HG03135 (cell line): ENCODE data around the gene TMEM164.

Experiments used
- ATAC-seq: cut with Tn5 transposase; IDR thresholded peaks from one replicate; pipeline ENCODE4 v1.9.1; 2021; ENCODE audit warnings: mild to moderate bottlenecking, moderate library complexity; ENCODE audit not compliant: unreplicated experiment

Gene TMEM164

DNA sequence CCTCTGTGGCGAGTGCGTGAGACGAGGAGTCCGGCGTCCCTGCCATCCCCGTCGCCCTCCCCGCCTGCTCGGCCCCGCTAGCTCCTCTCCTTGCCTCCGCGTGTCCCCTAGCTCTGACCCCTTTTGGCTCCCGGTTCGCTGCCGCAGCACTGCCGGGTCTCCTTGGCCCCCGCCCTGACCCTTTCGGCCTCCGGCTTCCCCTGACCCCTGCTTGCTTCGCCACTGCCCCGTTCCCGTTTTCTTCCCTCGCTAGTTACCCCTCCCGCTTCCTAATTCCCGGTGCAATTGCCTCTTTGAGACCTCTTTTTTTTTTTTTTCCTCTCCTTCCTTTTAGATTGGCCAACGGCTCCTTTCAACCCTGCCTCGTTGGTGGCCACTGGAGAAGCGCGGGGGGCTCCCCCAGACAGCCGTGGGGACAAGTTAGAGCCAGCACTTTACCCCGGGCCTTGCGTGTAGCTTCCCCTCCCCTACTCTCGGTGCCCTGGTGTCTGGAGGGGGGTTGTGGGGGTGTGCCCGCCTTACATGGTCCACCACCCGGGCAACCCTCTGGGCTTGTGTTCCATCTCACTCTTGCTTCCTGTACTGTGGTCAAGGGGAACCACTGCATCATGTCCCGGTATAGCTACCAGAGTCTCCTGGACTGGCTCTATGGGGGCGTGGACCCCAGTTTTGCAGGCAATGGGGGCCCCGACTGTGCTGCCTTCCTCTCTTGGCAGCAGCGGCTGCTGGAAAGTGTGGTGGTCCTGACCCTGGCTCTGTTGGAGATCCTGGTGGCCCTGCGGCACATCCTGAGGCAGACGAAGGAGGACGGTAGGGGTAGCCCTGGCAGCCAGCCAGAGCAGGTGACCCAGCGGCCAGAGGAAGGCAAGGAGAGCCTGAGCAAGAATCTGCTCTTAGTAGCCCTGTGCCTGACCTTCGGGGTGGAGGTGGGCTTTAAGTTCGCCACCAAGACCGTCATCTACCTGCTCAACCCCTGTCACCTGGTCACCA lies 548 bp downstream of the TMEM164 start:
- no peak for ATAC-seq

DNA sequence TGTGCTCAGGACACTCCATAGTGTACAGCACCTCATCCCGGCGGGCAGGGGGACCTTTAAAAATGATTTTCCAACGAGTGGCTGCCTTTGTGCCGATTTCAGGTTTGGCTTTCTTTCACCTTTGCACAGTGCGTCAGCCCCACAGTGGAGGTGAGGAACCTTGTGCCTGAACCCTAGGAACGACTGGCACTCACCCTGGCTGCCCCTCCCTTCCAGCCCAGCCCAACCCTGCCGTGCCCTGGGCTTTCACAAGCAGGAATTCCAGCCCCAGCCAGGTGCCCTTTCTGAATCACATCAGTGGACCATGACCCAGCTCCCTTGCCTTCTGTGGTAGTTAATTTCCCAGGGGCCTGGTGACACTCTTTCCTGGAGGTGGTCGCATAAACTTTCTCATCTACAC lies 1.3 kb downstream of the TMEM164 start:
- ATAC-seq: no peak

DNA sequence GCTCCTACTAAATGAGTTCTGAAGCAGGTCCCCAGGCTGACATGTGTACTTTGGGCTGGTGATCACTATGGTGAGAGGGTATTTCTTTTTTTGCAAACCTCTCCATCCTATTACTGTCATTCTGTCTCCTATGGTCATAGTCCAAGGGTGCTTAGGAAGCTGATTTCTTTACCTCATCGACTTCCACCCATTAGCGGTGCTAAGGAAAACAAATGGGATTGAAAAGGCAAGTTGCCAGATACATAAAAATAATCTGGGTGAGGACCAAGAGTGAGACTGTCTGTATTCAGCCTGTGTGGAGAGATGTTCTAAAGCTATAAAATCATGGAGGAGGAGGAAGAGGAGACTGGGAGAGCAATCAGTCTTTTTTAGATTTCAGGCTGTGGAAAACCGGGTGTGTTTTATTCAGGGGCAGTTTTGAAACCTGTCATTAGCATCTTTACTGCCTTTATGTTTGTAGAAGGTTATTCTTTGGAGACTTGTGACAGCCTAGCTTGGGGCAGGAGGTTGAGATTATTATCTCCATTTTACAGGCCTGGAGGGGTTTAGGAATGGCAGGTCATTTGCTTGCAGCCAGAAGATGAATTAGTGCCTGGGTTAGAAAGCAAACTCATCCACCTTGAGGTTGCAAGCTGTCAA lies 1.9 kb downstream of the TMEM164 start:
- ATAC-seq: no peak

DNA sequence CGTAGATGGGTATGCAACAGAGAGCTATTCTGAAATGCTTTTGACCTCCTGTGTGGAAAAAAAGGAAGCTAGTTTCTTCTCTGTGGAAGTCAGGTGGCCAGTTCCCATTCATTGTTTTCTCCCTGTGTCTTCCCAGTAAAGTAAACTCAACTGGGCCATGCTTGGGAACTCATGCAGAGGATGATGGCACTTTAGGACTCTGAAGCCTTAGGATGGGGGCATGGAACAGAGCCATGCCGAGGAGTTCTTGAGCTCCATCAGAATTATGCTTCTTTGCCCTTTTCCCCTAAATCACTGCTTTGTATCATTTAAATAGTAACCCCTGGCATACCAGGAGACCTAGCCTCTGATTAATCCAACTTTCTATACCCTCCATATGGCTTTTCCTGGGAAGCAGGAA lies 3.2 kb downstream of the TMEM164 start:
- no peak for ATAC-seq

DNA sequence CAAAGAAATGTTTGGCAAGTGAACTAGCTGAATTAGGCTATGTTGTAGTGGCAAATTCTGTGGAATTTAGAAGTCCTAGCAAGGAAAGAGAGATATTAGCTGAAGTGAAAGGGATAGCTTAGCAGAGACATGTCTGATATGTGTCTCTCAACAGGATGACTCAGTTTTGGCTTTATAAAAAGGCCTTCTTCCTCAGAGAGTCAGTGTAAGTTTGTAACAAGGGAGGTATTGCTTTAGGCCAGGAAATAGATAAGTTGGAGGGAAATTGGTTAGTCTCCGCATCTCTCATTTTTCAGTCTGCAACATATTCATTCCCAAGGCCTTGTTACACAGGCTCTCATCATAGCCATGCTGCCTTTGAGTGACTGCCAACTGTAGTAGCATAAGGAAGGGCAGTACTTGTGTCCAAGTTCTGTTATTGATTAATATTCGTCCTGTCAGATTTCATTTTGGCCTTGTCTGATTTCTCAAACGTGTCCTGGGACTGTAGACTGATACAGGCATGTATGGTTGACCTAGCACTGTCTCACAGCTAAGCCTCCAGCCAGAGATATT lies 4.0 kb downstream of the TMEM164 start:
- ATAC-seq: no peak

DNA sequence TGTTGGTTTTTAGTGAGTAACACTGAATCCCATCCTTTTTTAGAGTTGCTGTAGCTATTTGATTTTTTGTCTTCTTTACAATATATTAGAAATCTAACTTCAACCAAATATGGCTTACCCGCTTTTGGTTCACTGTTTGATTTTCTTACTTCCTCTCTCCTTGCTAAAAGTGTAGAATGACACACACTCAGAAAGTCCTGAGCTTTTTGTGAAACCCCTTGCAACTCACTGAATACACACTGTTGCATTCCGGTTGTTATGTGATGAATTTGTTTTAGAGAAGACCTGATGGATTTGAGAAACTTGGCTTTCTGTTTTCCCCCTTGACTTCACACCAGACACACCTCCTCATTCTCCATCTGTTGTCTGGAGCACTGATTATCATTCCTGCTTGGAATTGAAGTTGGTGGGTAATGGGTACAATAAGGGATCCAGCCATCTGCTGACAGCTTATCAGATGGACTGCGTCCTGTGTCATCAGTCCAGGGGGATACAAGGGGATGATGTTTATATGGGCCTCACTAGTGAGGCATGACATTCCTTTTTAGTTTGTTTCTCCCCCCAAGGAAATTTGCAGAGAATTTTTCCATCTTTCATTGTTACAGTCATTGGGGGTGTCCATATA lies 5.2 kb downstream of the TMEM164 start:
- no peak for ATAC-seq

DNA sequence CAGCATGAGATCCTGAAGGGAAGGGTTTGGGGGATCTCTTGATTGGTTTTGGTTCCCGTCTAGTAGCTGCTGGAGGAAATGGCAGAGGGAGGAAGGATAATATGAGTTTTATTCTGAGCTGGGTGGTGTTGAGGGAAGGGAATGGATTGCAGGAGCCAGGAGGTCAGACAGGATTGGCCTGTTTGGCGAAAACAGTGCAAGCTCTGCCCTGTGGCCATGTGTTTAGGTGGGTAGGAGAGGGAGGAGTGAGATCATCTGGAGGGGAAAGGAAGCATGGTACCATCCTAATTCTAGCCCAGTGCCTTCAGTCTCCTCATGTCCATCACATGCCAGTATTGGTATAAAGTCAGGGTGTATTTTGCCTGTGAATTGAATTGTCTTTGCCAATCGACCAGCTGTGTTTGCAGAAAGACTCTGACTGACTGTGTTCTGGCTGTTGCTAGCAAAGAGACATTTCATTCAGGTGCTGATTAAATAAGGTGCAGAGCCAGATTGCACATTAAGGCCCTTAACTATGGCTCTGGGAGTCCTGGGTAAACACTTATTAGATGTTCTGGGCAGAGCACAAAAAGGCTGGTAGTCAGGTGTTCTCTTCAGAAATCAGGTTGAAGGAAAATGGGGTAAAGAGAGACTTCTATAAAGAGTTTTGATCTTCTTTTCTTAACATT lies 10.0 kb downstream of the TMEM164 start:
- ATAC-seq: no peak

DNA sequence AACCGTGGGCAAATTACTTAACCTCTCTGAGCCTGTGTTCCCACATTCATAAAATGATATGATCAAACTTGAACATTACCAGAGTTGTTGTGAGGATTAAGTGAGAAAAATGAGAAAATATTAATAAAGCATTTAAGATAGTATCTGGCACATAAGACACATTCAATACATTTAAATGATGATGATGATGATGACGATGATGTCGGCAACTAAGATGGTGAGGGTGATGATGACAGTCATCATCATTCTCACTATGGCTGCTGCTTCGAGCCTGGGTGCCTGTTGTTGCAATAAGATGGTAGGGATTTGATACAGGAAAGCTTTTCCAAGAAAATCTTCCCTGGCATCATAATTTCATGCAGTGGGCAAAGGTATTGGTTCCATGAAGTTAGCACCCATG lies 11.1 kb downstream of the TMEM164 start:
- no peak for ATAC-seq

DNA sequence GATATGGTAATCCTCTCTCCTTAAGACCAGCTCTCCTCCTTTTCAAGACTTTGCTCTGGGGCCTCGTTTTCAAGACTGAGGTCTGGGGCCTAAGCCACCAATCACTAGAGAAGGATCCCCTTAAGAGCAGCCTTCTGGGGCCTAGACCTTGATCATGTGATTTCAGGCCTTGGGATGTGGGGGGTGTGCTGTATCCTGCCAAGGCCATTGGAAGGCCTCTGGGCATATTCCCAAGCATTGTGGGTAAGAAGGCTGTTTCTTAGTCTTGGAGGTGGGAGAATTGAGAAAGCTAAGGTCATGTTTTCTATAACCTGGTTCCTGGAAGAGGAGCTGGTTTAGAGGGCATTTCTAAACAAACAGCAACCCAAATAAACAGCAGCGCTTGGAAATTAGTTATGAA lies 12.1 kb downstream of the TMEM164 start:
- ATAC-seq: no peak

DNA sequence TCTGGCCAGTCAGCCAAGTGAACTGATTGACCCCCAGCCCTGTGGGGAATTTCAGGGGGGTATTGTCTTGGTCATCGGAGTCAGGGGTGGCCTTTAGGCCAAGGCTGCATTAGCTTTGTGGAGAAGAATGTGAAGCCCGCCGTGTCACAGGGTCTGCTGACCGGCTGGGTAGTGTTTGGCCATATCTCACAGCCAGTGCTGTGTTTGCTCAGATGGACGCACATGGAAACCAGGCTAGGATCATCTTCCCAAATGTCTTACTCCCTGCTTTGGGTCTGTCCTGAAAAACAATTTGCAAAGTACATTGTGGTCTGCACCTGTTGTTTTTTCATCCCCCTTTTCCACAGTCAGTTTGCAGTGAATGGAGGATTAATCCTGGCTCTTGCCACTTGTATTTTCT lies 13.0 kb downstream of the TMEM164 start:
- ATAC-seq: no peak

DNA sequence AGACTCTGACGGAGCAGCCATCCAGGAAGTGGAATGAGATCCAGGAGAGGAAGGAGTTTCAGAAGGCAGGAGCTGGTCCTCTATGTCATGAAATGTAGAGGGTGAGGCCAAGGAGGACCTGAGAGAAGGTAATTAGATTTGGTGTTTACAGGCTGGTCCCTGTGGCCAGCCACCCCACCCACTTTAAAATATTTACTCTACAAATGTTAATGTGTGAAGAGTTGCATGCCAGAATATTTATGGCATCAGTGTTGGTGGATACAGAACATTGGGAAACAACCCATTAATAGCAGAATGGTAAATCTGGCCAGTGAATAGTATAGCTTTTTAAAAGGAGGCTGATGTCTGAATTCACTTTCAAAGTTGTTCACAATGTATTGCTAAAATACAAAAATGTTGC lies 17.6 kb downstream of the TMEM164 start:
- ATAC-seq: no peak

DNA sequence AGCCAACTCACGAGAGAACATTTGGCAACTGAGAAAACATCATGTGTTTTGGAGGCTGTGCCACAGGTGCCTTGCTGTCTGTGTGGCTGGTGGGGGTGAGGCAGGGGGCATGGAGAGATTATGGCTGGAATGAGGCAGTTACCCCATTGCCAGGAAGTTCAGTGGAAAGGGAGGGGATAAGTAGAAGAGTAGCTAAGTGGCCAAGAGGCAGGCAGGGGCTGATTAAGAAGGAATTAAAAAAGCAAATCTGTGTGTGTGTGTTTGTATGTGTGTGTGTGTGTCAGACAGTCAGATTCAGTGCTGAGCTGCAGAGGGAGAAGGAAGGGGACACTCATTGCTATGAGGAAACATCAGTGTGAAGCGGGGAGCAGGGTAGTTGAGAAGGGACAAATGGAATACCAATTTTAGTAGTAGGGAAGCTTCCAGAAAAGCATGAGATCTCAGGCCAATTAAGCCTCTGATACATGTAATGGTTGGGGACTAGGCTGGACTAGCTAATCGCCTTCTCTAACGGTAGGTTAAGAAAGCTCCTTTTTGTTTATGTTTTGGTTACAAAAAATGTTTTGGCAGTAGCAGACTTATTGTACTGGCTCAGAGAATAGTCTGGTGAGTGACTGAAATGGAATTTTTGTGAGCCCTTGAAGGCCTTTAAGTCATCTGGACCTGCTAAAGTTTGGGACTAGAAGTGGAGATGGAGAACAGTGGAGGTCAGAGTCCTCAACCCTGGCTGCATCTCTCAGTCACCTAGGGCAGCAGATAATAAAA lies 18.5 kb downstream of the TMEM164 start:
- no peak for ATAC-seq

DNA sequence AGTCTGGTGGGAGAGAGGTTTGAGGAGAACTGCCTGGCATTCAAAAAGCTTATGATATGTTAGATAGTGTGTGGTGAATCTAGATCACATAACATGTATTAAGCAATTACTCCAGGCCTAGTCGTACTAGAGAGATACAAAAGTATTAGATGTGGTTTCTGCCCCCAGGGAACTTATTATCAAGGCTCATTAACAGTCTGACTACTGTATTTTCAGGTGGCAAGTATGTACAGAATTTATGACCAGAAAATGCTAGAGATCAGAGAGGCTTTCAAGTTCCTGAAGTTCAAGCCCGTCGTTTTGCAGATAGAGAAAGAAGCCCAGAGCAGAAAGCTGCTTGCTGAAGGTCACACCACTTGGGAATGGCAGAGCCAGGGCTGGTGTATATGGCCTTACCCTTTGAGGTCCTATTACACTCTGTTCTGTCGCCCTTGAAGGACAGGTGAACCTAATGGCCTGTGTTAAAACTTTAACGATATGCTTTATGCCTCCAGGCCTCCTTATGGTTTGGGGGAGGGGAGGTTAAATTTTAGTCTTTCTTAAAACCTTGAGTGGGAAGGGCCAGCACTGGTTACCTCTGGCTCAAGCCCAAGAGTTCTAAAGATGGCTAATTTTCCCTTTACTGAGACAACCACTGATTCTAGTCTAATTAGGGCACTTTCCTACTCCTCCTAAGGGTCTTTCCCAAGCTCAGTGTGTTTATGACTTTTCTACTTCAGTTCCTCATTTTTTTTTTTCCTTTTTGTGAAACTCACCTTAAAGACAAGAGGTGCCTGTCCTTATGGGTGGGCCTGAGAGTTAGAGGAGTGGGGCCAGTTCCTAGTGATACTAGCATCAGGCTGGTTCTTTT lies 19.9 kb downstream of the TMEM164 start:
- no peak for ATAC-seq

DNA sequence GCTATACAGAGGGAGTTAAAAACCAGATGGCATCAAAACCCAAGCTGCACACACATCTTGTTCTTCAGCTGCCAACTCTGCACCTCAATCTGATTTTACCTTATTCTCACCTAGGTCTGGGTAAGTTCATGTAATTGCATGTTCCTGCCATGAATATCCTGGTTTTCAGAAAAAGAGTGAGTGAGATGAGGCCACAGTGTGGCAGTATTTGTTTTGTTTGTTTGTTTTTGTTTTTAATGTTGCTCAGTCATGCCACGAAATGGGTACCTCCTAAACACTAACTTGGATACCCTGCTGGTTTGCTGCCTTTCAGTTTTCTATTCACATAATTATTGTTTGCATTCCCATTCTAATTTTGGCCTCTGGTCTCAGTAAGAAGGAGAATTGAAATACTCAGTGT lies 22.5 kb downstream of the TMEM164 start:
- ATAC-seq: no peak

DNA sequence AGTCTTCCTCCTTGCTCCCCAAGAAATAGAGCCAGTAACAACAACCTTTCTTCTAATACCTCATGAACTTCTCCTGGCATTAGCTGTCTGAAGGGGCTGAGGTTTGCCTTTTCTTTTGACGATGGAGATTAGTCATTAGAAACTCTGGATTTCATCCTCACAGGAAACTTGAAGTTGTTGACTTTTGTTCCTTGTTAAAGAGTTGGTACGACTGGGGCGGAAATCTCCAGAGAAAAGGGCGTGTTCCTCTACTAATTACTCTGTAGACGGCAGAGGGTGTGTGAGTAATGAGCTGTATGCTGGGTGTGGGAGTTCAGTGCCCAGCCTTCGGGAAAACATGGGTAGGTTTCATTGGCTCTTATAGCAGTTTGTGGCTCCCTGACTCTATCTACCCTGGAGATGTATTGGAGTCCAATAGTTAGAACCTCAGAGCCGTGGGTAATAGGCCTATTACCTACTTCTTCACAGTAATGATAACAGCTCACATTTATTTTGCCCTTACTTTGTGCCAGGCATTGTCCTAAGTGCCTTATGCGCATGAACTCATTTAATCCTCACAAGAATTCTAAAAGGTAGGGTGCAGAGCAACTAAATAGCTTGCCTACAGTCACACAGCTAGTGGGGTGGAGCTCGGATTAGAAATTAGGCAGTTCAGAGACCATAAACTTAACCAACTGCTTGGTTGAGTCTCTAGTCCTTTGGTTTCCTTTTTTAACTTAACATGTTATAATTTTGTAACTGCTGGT lies 23.4 kb downstream of the TMEM164 start:
- no peak for ATAC-seq

DNA sequence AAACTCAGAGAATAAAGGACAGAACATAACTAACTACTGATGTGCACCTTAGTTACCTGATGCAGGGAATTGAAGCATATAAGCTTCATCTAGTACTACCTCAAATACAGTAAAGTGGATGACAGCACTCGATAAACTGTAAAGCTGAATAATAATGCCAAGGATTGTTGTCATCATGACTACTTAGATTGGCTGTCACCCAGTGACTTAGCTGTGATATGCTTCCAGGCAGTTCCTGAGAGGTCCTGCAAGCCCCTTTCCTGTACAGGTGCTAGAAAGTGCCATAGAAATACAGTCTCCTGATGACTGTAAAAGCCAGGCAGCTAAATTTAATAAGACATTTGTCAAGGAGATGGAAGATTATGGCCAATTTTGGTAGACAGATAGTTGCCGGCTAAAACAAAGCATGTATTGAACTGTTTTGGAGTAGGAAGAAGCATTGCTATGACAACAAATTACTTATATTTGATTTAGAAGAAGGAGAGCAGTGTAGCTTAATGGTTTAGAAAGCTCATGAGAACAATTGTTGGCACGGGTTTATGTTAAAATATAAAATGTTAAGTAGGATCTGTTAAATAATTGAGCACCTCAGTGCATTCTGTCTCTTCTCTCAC lies 29.7 kb downstream of the TMEM164 start:
- no peak for ATAC-seq

DNA sequence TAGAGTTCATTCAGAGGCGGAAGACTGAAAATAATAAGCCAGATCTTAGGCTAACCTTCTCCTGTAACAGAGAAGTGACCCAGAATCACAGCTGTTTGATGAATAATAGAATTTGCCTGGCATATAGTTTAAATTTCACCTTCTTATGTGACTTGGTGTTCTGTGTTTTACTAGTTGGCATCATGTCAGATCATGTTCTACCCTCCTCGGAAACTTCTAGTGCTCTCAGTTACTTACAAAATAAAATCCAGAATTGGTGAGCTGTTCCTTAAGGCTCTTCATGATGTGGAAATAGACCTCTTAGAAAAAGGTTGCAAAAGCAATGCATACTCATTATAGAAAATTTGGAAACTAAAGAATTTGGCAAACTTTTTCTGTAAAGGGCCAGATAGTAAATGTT lies 31.1 kb downstream of the TMEM164 start:
- ATAC-seq: no peak
